Activated naive CD8-positive, alpha-beta T cell treated with anti-CD3 and anti-CD28 coated beads, Interleukin-2, amount 10 ng/mL, durations not matched to agents 7 days and 5 days (primary cell): Measurements from ENCODE around the gene PRKN. TPM values are rescaled to one million over a fixed set of nuclear protein-coding genes. Genes with fewer than 3 reads are reported as not detected.

Experiments
- ATAC-seq: fragments of 150-1000 bp; cut with Tn5 transposase; one replicate; pipeline ENCODE4 v1.10.0; 2021; ENCODE audit warnings: low read depth, moderate library complexity
- POLR2A ChIA-PET: fragments of 350-600 bp; sonication (Branson Sonifier 250); formaldehyde crosslinking; loops from one replicate; lab custom pipeline; 2021; ENCODE audit warnings: antibody characterized with exemption; lab: Charles Lee
- DNase-seq: peaks from one replicate; pipeline ENCODE4 v3.0.0; 2021
- H3K27ac Mint-ChIP-seq: one replicate; pipeline ENCODE4 v1.8.0; 2022; ENCODE audit warnings: mild to moderate bottlenecking, mixed read lengths
- H3K27me3 Mint-ChIP-seq: one replicate; pipeline ENCODE4 v1.8.0; 2022; ENCODE audit warnings: mild to moderate bottlenecking, moderate library complexity, mixed read lengths
- H3K36me3 Mint-ChIP-seq: one replicate; pipeline ENCODE4 v1.8.0; 2021; ENCODE audit warnings: mild to moderate bottlenecking, mixed read lengths
- H3K4me1 Mint-ChIP-seq: one replicate; pipeline ENCODE4 v1.8.0; 2021; ENCODE audit warnings: mixed read lengths
- H3K4me3 Mint-ChIP-seq: one replicate; pipeline ENCODE4 v1.8.0; 2022; ENCODE audit warnings: mild to moderate bottlenecking, moderate library complexity, mixed read lengths
- H3K9me3 Mint-ChIP-seq: one replicate; pipeline ENCODE4 v1.8.0; 2021; ENCODE audit warnings: mixed read lengths
- total RNA-seq, 2 experiments: library from RNA; stranded (reverse); gene quantifications; one replicate each; pipeline ENCODE4 v1.2.3, GENCODE V29; 2021

Gene PRKN
- total RNA-seq, 2 experiments from 2014 or later: 1.00 to 1.5 TPM

GRCh38 chr6:162331911-162332310 is 395.7 kb downstream of the PRKN start:
- ATAC-seq: no peak
- no peaks in the 10 kb centered on the region for H3K36me3 Mint-ChIP-seq
- no peaks in the 10 kb centered on the region for H3K27me3 Mint-ChIP-seq
- no peak overlapping the region for H3K4me3 Mint-ChIP-seq
- no peaks in the 10 kb centered on the region for H3K4me1 Mint-ChIP-seq
- no peak overlapping the region for H3K27ac Mint-ChIP-seq
- no peak for DNase-seq
- peaks cover 9% of the 10 kb centered on the region for H3K9me3 Mint-ChIP-seq
- POLR2A ChIA-PET: no interaction called here

- peaks cover 6% of the 10 kb centered on the region for H3K9me3 Mint-ChIP-seq
- no peaks in the 10 kb centered on the region for H3K36me3 Mint-ChIP-seq
- no peaks in the 10 kb centered on the region for H3K27me3 Mint-ChIP-seq
- H3K4me3 Mint-ChIP-seq: no peak overlapping the region
- no peak for DNase-seq
- ATAC-seq: no peak
- no peak overlapping the region for H3K27ac Mint-ChIP-seq
- no peaks in the 10 kb centered on the region for H3K4me1 Mint-ChIP-seq
- POLR2A ChIA-PET: no interaction called here
Measured at GRCh38 chr6:162325826-162326225, 401.7 kb downstream of the PRKN start.

GRCh38 chr6:162325051-162325450 is 402.5 kb downstream of the PRKN start:
- Mint-ChIP-seq H3K9me3 (peaks cover 6% of the 10 kb centered on the region), H3K27ac (no peak overlapping the region), H3K4me1 (no peaks in the 10 kb centered on the region), H3K4me3 (no peak overlapping the region), H3K36me3 (no peaks in the 10 kb centered on the region), H3K27me3 (no peaks in the 10 kb centered on the region)
- no peak for ATAC-seq
- no peak for DNase-seq
- POLR2A ChIA-PET: no interaction called here

- ATAC-seq (no peak), DNase-seq (no peak)
- POLR2A ChIA-PET: no interaction called here
- Mint-ChIP-seq H3K4me1 (no peaks in the 10 kb centered on the region), H3K36me3 (no peaks in the 10 kb centered on the region), H3K9me3 (peaks cover 6% of the 10 kb centered on the region), H3K4me3 (no peak overlapping the region), H3K27me3 (no peaks in the 10 kb centered on the region), H3K27ac (no peak overlapping the region)
Measured at GRCh38 chr6:162315291-162315690, 412.3 kb downstream of the PRKN start.

- POLR2A ChIA-PET: no interaction called here
- peaks cover 6% of the 10 kb centered on the region for H3K9me3 Mint-ChIP-seq
- H3K4me3 Mint-ChIP-seq: no peak overlapping the region
- no peak overlapping the region for H3K27ac Mint-ChIP-seq
- no peaks in the 10 kb centered on the region for H3K27me3 Mint-ChIP-seq
- ATAC-seq: no peak
- no peaks in the 10 kb centered on the region for H3K4me1 Mint-ChIP-seq
- no peaks in the 10 kb centered on the region for H3K36me3 Mint-ChIP-seq
- no peak for DNase-seq
Measured at GRCh38 chr6:162313922-162314660, 413.5 kb downstream of the PRKN start.

GRCh38 chr6:162307865-162308264 is 419.7 kb downstream of the PRKN start:
- Mint-ChIP-seq H3K4me3 (no peak overlapping the region), H3K27me3 (no peaks in the 10 kb centered on the region), H3K27ac (no peak overlapping the region), H3K9me3 (peaks cover 1% of the 10 kb centered on the region), H3K36me3 (no peaks in the 10 kb centered on the region), H3K4me1 (no peaks in the 10 kb centered on the region)
- DNase-seq (no peak), ATAC-seq (no peak)
- POLR2A ChIA-PET: no interaction called here

GRCh38 chr6:162306616-162307015 is 420.9 kb downstream of the PRKN start:
- no peaks in the 10 kb centered on the region for H3K36me3 Mint-ChIP-seq
- no peak overlapping the region for H3K4me3 Mint-ChIP-seq
- POLR2A ChIA-PET: no interaction called here
- no peak for ATAC-seq
- H3K9me3 Mint-ChIP-seq: peaks cover 4% of the 10 kb centered on the region
- H3K27me3 Mint-ChIP-seq: no peaks in the 10 kb centered on the region
- H3K27ac Mint-ChIP-seq: no peak overlapping the region
- no peaks in the 10 kb centered on the region for H3K4me1 Mint-ChIP-seq
- no peak for DNase-seq

- H3K4me3 Mint-ChIP-seq: no peak overlapping the region
- H3K27ac Mint-ChIP-seq: no peak overlapping the region
- POLR2A ChIA-PET: no interaction called here
- H3K4me1 Mint-ChIP-seq: no peaks in the 10 kb centered on the region
- DNase-seq (no peak), ATAC-seq (no peak)
- H3K9me3 Mint-ChIP-seq: peaks cover 3% of the 10 kb centered on the region
- H3K36me3 Mint-ChIP-seq: no peaks in the 10 kb centered on the region
- H3K27me3 Mint-ChIP-seq: no peaks in the 10 kb centered on the region
Measured at GRCh38 chr6:162301128-162301527, 426.4 kb downstream of the PRKN start.

- ATAC-seq (no peak), DNase-seq (no peak)
- POLR2A ChIA-PET: no interaction called here
- H3K9me3 Mint-ChIP-seq: peaks cover 2% of the 10 kb centered on the region
- H3K4me1 Mint-ChIP-seq: no peaks in the 10 kb centered on the region
- no peak overlapping the region for H3K27ac Mint-ChIP-seq
- no peak overlapping the region for H3K4me3 Mint-ChIP-seq
- no peaks in the 10 kb centered on the region for H3K36me3 Mint-ChIP-seq
- no peaks in the 10 kb centered on the region for H3K27me3 Mint-ChIP-seq
Measured at GRCh38 chr6:162294029-162294428, 433.5 kb downstream of the PRKN start.

- H3K4me1 Mint-ChIP-seq: no peaks in the 10 kb centered on the region
- no peaks in the 10 kb centered on the region for H3K27me3 Mint-ChIP-seq
- no peak overlapping the region for H3K4me3 Mint-ChIP-seq
- H3K9me3 Mint-ChIP-seq: peaks cover 2% of the 10 kb centered on the region
- ATAC-seq (no peak), DNase-seq (no peak)
- no peak overlapping the region for H3K27ac Mint-ChIP-seq
- no peaks in the 10 kb centered on the region for H3K36me3 Mint-ChIP-seq
- POLR2A ChIA-PET: no interaction called here
Measured at GRCh38 chr6:162292915-162293314, 434.7 kb downstream of the PRKN start.

- H3K4me3 Mint-ChIP-seq: no peak overlapping the region
- DNase-seq (no peak), ATAC-seq (no peak)
- H3K27ac Mint-ChIP-seq: no peak overlapping the region
- H3K27me3 Mint-ChIP-seq: no peaks in the 10 kb centered on the region
- H3K4me1 Mint-ChIP-seq: no peaks in the 10 kb centered on the region
- peaks cover 2% of the 10 kb centered on the region for H3K9me3 Mint-ChIP-seq
- POLR2A ChIA-PET: no interaction called here
- no peaks in the 10 kb centered on the region for H3K36me3 Mint-ChIP-seq
Measured at GRCh38 chr6:162290846-162291465, 436.6 kb downstream of the PRKN start.

- no peak for DNase-seq
- H3K4me3 Mint-ChIP-seq: no peak overlapping the region
- H3K36me3 Mint-ChIP-seq: no peaks in the 10 kb centered on the region
- POLR2A ChIA-PET: interaction anchor here (0.6 kb wide), 1 partner anchor 461 kb away, joined by 3 read pairs; no protein-coding TSS in a partner anchor
- no peaks in the 10 kb centered on the region for H3K27me3 Mint-ChIP-seq
- ATAC-seq: no peak
- no peaks in the 10 kb centered on the region for H3K4me1 Mint-ChIP-seq
- no peak overlapping the region for H3K27ac Mint-ChIP-seq
- H3K9me3 Mint-ChIP-seq: peaks cover 2% of the 10 kb centered on the region
Measured at GRCh38 chr6:162289972-162290371, 437.6 kb downstream of the PRKN start.

- POLR2A ChIA-PET: no interaction called here
- ATAC-seq: no peak
- no peak for DNase-seq
- H3K27me3 Mint-ChIP-seq: no peaks in the 10 kb centered on the region
- H3K27ac Mint-ChIP-seq: no peak overlapping the region
- H3K4me1 Mint-ChIP-seq: no peaks in the 10 kb centered on the region
- H3K4me3 Mint-ChIP-seq: no peak overlapping the region
- H3K9me3 Mint-ChIP-seq: no peaks in the 10 kb centered on the region
- H3K36me3 Mint-ChIP-seq: no peaks in the 10 kb centered on the region
Measured at GRCh38 chr6:162273986-162274385, 453.6 kb downstream of the PRKN start.

GRCh38 chr6:162271922-162272321 is 455.6 kb downstream of the PRKN start:
- Mint-ChIP-seq H3K36me3 (no peaks in the 10 kb centered on the region), H3K27me3 (no peaks in the 10 kb centered on the region), H3K4me1 (no peaks in the 10 kb centered on the region), H3K4me3 (no peak overlapping the region), H3K9me3 (no peaks in the 10 kb centered on the region), H3K27ac (no peak overlapping the region)
- DNase-seq: no peak
- ATAC-seq: no peak
- POLR2A ChIA-PET: no interaction called here
